PC-3 (cell line): ENCODE results near the gene GSTM3.

Source experiments
- CTCF ChIP-seq: fragments of 300-600 bp; sonication (generic); conservative IDR thresholded peaks from 2 replicates; pipeline ENCODE4 v1.5.1; 2017; ENCODE audit warnings: antibody characterized with exemption, low read depth, mild to moderate bottlenecking, low read length
- EZH2 ChIP-seq: fragments of 300-600 bp; sonication (generic); IDR thresholded peaks from one replicate; pipeline ENCODE4 v1.6.1; 2017; ENCODE audit warnings: antibody characterized with exemption, mild to moderate bottlenecking, low read length; ENCODE audit not compliant: unreplicated experiment

GRCh38 chr1:109786112-109786480 is 45.3 kb upstream of the GSTM3 start:
- TF ChIP-seq CTCF (no peak), EZH2 (no peak)
